22Rv1 (cell line): Measurements from ENCODE around the gene LRRC3.

Source experiments
- H3K27ac ChIP-seq: fragments of 450-650 bp; 2 replicates; pipeline ENCODE4 v1.5.1; 2017
- ZFX ChIP-seq: fragments of 450-650 bp; IDR thresholded peaks from 2 replicates; pipeline ENCODE4 v1.6.1; 2017; ENCODE audit warnings: antibody characterized with exemption, borderline replicate concordance
- TF ChIP-seq, protein P1 (sequence below): fragments of 450-650 bp; IDR thresholded peaks from 2 replicates; pipeline ENCODE4 v1.5.1; 2017; ENCODE audit warnings: mild to moderate bottlenecking

The LRRC3 gene

GRCh38 chr21:44505673-44506278 is 50.5 kb downstream of the LRRC3 start:
- TF ChIP-seq, protein P1, sequence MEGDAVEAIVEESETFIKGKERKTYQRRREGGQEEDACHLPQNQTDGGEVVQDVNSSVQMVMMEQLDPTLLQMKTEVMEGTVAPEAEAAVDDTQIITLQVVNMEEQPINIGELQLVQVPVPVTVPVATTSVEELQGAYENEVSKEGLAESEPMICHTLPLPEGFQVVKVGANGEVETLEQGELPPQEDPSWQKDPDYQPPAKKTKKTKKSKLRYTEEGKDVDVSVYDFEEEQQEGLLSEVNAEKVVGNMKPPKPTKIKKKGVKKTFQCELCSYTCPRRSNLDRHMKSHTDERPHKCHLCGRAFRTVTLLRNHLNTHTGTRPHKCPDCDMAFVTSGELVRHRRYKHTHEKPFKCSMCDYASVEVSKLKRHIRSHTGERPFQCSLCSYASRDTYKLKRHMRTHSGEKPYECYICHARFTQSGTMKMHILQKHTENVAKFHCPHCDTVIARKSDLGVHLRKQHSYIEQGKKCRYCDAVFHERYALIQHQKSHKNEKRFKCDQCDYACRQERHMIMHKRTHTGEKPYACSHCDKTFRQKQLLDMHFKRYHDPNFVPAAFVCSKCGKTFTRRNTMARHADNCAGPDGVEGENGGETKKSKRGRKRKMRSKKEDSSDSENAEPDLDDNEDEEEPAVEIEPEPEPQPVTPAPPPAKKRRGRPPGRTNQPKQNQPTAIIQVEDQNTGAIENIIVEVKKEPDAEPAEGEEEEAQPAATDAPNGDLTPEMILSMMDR = no peak
- no peak for TF ChIP-seq ZFX
- H3K27ac ChIP-seq = no peak overlapping the region

GRCh38 chr21:44506279-44507255 is 51.3 kb downstream of the LRRC3 start:
- TF ChIP-seq ZFX = no peak
- TF ChIP-seq, protein P1 = no peak
- no peak overlapping the region for H3K27ac ChIP-seq

DNA sequence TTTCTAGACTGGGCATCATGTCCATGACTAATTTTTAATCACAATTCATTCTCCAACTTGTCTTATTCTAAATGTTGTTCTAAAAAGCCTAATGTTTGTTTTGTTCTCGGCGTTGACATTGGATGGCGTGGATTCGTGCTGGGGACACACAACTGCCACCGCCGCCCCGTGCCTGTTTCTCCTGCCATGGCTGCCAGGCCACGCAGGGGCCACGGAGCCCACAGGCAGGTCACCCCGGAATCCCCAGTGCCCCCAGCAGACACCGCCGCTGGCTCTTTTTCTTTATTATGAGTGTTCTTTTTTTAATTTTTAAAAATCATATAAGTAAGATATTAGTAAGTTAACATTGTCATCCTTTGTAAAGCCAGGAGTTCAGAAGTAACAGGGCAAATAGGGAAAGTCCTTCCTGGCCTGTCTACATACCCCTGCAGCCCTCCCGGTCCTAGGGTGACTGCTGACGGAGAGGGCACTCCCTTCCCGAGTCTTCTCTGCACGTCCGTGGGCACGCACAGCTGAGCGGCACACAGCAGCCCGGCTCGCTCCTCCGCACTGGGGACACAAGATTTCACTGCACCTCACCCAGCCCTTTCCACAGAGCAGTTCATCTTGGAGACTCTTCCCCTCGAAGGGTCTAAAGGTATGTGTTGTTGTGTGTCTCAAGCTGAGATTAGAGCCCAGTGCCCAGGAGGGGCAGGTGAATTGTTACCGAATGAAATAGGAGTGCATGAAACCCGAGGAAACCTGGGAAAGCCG is 52.5 kb downstream of the LRRC3 start:
- TF ChIP-seq, protein P1 = no peak
- TF ChIP-seq ZFX = no peak
- no peak overlapping the region for H3K27ac ChIP-seq

GRCh38 chr21:44508426-44508710 is 53.1 kb downstream of the LRRC3 start:
- no peak for TF ChIP-seq ZFX
- TF ChIP-seq, protein P1 = no peak
- no peak overlapping the region for H3K27ac ChIP-seq

DNA sequence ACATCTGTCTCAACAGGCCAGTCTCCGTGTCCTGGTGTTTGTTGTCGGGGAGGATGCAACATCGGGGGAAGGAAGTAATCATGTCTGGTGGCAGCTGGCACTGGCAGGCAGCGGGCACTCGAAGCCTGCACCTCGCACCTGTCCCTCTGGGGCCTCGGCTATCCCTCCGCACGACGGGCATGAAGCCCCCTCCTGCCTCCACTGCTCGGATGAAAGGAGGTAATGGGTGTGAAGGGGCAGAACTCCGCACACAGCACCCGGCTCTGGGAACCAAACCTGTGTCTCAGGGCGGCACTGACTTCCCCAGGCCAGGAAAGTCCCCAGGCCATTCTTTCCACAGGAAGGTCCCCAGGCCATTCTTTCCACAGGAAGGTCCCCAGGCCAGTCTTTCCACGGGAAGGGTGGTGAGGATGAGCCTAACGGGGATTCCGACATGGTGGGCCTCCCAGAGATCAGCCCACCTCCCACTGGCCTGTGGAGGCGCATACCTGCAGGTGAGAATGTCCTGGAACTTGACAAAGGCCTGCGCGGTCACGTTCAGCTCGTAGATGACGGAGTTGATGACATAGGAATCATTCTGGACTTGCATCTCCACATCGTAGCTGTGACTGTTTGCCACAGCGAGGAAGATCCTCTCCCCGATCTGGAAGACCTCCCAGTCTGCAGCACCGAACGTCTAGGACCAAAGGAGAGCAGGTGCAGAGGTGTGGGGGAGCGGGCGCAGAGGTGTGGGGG is 53.6 kb downstream of the LRRC3 start:
- TF ChIP-seq, protein P1 = no peak
- no peak for TF ChIP-seq ZFX
- no peak overlapping the region for H3K27ac ChIP-seq

DNA sequence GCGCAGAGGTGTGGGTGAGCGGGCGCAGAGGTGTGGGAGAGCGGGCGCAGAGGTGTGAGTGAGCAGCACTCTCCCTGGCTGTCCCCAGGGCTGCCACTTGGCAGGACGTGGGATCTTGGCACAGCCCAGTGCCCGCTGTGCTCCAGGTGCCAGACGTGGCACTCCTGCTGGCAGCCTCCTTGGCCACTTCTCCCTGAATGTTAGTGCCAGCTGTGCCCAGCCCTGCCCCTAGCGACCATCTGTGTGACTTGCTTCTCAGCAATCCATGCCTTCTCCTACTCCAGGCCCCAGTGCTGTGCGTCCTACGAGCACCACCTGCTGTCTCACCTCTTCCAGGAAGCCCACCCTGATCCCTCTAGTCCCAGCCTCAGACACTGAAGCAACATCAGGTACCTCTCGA is 54.2 kb downstream of the LRRC3 start:
- H3K27ac ChIP-seq = no peak overlapping the region
- TF ChIP-seq, protein P1 = peak; percentile 70
- TF ChIP-seq ZFX = no peak
